Heart left ventricle (tissue), 16 donors: ENCODE measurements around the gene VWA8. TPM values are rescaled to one million over a fixed set of nuclear protein-coding genes. Genes with fewer than 3 reads are reported as not detected.

Experiments
- ATAC-seq, 4 donors: fragments of 200-7000 bp; cut with Tn5 transposase; one replicate each; pipeline ENCODE4 v1.9.1; 2020 to 2022; ENCODE audit warnings: moderate library complexity in 4 of 4, mild to moderate bottlenecking in 3 of 4, moderate number of reproducible peaks in 1 of 4
- DNase-seq, 5 donors: peaks; one replicate each; pipeline ENCODE4 v3.0.0-alpha.2; 2020
- H3K27ac ChIP-seq, 12 donors: fragments of 200-600 bp; sonication (generic) in 4 of 12; one replicate each; pipeline versions ENCODE4 v1.5.0 to v1.8.0; 2016 to 2022; ENCODE audit warnings: mild to moderate bottlenecking in 2 of 12
- H3K27me3 ChIP-seq, 9 donors: fragments of 200-600 bp; sonication (generic) in 2 of 9; one replicate each; pipeline versions ENCODE4 v1.5.1 to v1.8.0; 2016 to 2022; ENCODE audit warnings: mild to moderate bottlenecking in 3 of 9
- H3K36me3 ChIP-seq, 9 donors: fragments of 200-600 bp; sonication (generic) in 2 of 9; one replicate each; pipeline versions ENCODE4 v1.5.0 to v1.8.0; 2018 to 2022; ENCODE audit warnings: mild to moderate bottlenecking in 2 of 9
- H3K4me1 ChIP-seq, 12 donors: fragments of 200-600 bp; sonication (generic) in 4 of 12; one replicate each; pipeline versions ENCODE4 v1.5.0 to v1.8.0; 2016 to 2022; ENCODE audit warnings: mild to moderate bottlenecking in 3 of 12
- H3K4me3 ChIP-seq, 12 donors: fragments of 200-600 bp; sonication (generic) in 4 of 12; one replicate each; pipeline versions ENCODE4 v1.5.0 to v1.8.0; 2017 to 2022; ENCODE audit warnings: mild to moderate bottlenecking in 9 of 12, moderate library complexity in 4 of 12
- H3K9me3 ChIP-seq, 12 donors: fragments of 200-600 bp; sonication (generic) in 4 of 12; one replicate each; pipeline versions ENCODE4 v1.5.0 to v1.8.0; 2016 to 2022; ENCODE audit warnings: mild to moderate bottlenecking in 1 of 12
- POLR2A ChIP-seq, 2 donors: fragments of 450-650 bp; IDR thresholded peaks; one replicate each; pipeline ENCODE4 v1.6.1; 2017; ENCODE audit warnings: antibody characterized with exemption in 2 of 2, mild to moderate bottlenecking in 2 of 2, moderate library complexity in 2 of 2
- WGBS, 4 donors: extraction: QIAGEN DNeasy Blood & Tissue Kit in 2 of 4; methylation state at CpG; one replicate each; pipeline versions ENCODE4 v1.1.5 to v1.1.7; 2013 to 2018; 5-methylcytosine and 5-hydroxymethylcytosine counted together
- intact Hi-C, 10 donors: fragments of 100-400 bp; cut with DNase I; formaldehyde crosslinking; loops; one replicate each; pipeline versions ENCODE4 v1.11.1 to v1.14.2; 2022
- polyA plus RNA-seq, 2 donors: library from polyadenylated mRNA; stranded (reverse); fragments of 200-250 nt; gene quantifications; one replicate each; pipeline ENCODE4 v1.2.3, GENCODE V29; 2013
- total RNA-seq, 9 donors: library from RNA; depleted of rRNA in 2 of 9; stranded (reverse); fragments of >200 nt in 2 of 9; fragmentation: NEBNext Ultra II Directional in 3 of 9; extraction: Animal tissue kit (Norgen Biotek cat#: 25700) in 3 of 9; gene quantifications; one replicate each; pipeline versions ENCODE4 v1.1.0 to v1.2.4, GENCODE V29; 2016 to 2023
- TF ChIP-seq, protein P1 (sequence below), 12 donors: fragments of 200-600 bp; sonication (generic) in 4 of 12; IDR thresholded peaks; one replicate each; pipeline versions ENCODE4 v1.5.0 to v1.8.0; 2018 to 2022; ENCODE audit warnings: antibody characterized with exemption in 12 of 12, mild to moderate bottlenecking in 5 of 12
- donor health status: ischemic (EF 13 %, LVEDD 7.1; RV severe dilation, severe dysfunction).
- donor health status: healthy with polysubstance abuse.
- donor health status: DM: no; HTN: yes; CAD: no.
- donor health status: DM: no; HTN: no; CAD: no.
- donor health status: ischemic (EF 25% LVEDD 6.9; RV normal size, moderate dysfunction).
- donor health status: ischemic (EF 25% LVEDD 5.7; RV mildly dilated, moderate dysfunction).
- donor health status: healthy.
- donor health status: DM: yes; HTN: yes; CAD: no.
- donor health status: ischemic (EF 35%, LVEDD 5.7; RV mildly dilated, moderate dysfunction).
- donor health status: nonischemic (EF 11% LVEDD 7.7; RV severe dilation, severe dysfunction).
- donor health status: DM: yes; HTN: yes; CAD: no.
- donor health status: PGD.
- donor health status: ischemic (EF 29% LVEDD 5.4; RV normal size, mild dysfunction).
- donor health status: nonischemic (EF 23%, LVEDD 6.1; RV moderate dilation, normal function).

The VWA8 gene
- total and polyA plus RNA-seq, 11 donors: 12.1 to 64.1 (median 41.8) TPM

DNA sequence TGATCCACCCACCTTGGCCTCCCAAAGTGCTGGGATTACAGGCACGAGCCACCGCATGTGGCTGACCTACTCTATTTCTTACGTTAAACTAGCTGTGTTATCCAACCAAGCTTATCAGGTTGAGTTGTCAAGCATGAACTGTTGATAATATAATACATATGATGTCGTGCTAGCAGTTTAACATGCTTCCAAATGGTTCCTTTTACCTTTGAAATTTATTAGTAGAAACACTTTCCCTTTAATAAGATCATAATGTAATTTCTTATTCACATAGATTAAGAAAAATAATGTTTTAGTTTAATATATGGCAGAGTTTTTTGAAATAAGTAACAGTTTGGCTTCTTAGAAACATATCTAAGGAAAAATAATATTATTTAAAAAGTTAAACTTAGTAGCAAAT, 34.4 kb upstream of the VWA8 start:
- DNase-seq: no peak
- Histone ChIP-seq H3K36me3 (no peaks in the 10 kb centered on the region), H3K9me3 (no peaks in the 10 kb centered on the region), H3K4me3 (no peak overlapping the region), H3K27me3 (no peaks in the 10 kb centered on the region), H3K4me1 (peaks cover 0 to 6% (median 0%) of the 10 kb centered on the region in 12 donors), H3K27ac (no peak overlapping the region)
- no peak for ATAC-seq
- intact Hi-C loops: no loop called here
- TF ChIP-seq POLR2A (IDR thresholded peaks at IDR 0.05): no peak
- TF ChIP-seq, protein P1, sequence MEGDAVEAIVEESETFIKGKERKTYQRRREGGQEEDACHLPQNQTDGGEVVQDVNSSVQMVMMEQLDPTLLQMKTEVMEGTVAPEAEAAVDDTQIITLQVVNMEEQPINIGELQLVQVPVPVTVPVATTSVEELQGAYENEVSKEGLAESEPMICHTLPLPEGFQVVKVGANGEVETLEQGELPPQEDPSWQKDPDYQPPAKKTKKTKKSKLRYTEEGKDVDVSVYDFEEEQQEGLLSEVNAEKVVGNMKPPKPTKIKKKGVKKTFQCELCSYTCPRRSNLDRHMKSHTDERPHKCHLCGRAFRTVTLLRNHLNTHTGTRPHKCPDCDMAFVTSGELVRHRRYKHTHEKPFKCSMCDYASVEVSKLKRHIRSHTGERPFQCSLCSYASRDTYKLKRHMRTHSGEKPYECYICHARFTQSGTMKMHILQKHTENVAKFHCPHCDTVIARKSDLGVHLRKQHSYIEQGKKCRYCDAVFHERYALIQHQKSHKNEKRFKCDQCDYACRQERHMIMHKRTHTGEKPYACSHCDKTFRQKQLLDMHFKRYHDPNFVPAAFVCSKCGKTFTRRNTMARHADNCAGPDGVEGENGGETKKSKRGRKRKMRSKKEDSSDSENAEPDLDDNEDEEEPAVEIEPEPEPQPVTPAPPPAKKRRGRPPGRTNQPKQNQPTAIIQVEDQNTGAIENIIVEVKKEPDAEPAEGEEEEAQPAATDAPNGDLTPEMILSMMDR (IDR thresholded peaks at IDR 0.05): no peak
- 70 to 84% (median 82%) methylated on average over 4 of the region's 4 CpGs for WGBS, 4 donors

- intact Hi-C loops: no loop called here
These were observed 33.8 kb upstream of the VWA8 start for GRCh38 chr13:41994696-41995095.

DNA sequence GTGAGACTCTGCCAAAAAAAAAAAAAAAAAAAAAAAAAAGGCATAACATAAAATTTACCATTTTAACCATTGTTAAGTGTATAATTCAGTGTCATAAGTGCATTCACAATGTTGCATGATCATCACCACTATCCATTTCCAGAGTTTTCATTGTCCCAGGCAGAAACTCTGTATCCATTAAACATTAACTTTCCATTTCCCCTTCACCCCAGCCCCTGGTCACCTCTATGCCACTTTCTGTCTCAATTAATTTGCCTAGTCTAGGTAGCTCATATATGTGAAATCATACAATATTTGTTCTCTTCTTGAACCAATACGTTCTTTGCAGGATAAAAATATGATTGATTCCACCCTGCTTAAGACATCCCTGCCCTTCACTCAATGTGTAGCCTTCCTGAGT, 31.0 kb upstream of the VWA8 start:
- no peaks in the 10 kb centered on the region for H3K36me3 ChIP-seq
- H3K4me3 ChIP-seq: no peak overlapping the region
- intact Hi-C loops: no loop called here
- H3K27me3 ChIP-seq: no peaks in the 10 kb centered on the region
- ATAC-seq: no peak
- peaks cover 0 to 6% (median 0%) of the 10 kb centered on the region in 12 donors for H3K4me1 ChIP-seq
- DNase-seq: no peak
- no peaks in the 10 kb centered on the region for H3K9me3 ChIP-seq
- TF ChIP-seq, protein P1 (IDR thresholded peaks at IDR 0.05): no peak
- no peak for TF ChIP-seq POLR2A (IDR thresholded peaks at IDR 0.05)
- H3K27ac ChIP-seq: no peak overlapping the region
- WGBS, 4 donors: 85 to 89% (median 88%) methylated on average over 1 of the region's 1 CpG

More at GRCh38 chr13:41994696-41995095, 33.8 kb upstream of the VWA8 start:
- Histone ChIP-seq H3K27ac (no peak overlapping the region), H3K4me1 (peaks cover 0 to 6% (median 0%) of the 10 kb centered on the region in 12 donors), H3K9me3 (no peaks in the 10 kb centered on the region), H3K4me3 (no peak overlapping the region), H3K36me3 (no peaks in the 10 kb centered on the region), H3K27me3 (no peaks in the 10 kb centered on the region)
- 73 to 83% (median 80%) methylated on average over 1 of the region's 1 CpG for WGBS, 4 donors
- no peak for ATAC-seq
- DNase-seq: no peak
- TF ChIP-seq, protein P1 (IDR thresholded peaks at IDR 0.05): no peak
- no peak for TF ChIP-seq POLR2A (IDR thresholded peaks at IDR 0.05)

DNA sequence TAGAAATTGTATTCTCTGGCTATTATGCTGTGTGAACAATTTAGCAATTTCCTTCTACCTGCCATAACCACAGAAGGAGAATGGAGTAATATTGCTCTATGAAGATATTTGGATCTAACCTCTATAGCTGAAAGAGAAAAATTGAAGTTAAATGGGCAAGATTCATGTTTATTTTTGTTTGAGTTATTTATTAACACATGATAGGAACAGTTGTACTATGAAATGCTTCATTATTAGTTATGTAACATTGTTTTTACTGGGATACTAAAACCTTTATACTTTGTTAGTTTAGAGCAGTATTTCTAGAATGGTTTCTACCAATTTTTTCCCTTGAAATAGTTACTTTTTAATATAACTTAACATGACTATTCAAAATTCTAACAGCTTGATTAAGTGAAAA, 27.3 kb upstream of the VWA8 start:
- no peak for TF ChIP-seq POLR2A (IDR thresholded peaks at IDR 0.05)
- intact Hi-C loops: no loop called here
- no peaks in the 10 kb centered on the region for H3K27me3 ChIP-seq

GRCh38 chr13:41985788-41986508, 25.0 kb upstream of the VWA8 start:
- H3K4me3 ChIP-seq: no peak overlapping the region
- H3K4me1 ChIP-seq: no peaks in the 10 kb centered on the region
- H3K36me3 ChIP-seq: no peaks in the 10 kb centered on the region
- H3K9me3 ChIP-seq: no peaks in the 10 kb centered on the region
- H3K27ac ChIP-seq: no peak overlapping the region
- 91 to 95% (median 93%) methylated on average over 2 of the region's 2 CpGs for WGBS, 4 donors
- DNase-seq (no peak), ATAC-seq (no peak)
- intact Hi-C loops: no loop called here
- TF ChIP-seq POLR2A (IDR thresholded peaks at IDR 0.05): no peak
- TF ChIP-seq, protein P1 (IDR thresholded peaks at IDR 0.05): no peak
- no peaks in the 10 kb centered on the region for H3K27me3 ChIP-seq

More for the DNA sequence above, 27.3 kb upstream of the VWA8 start:
- ATAC-seq (no peak), DNase-seq (no peak)
- H3K9me3 ChIP-seq: no peaks in the 10 kb centered on the region
- H3K36me3 ChIP-seq: no peaks in the 10 kb centered on the region
- no peak overlapping the region for H3K27ac ChIP-seq
- H3K4me3 ChIP-seq: no peak overlapping the region
- no peaks in the 10 kb centered on the region for H3K4me1 ChIP-seq
